WI38 (cell line): ENCODE results near the gene SLC39A11.

Experiments used
- H3K4me3 ChIP-seq: 2 replicates; pipeline ENCODE4 v1.5.1; 2011; ENCODE audit warnings: low read depth, mild to moderate bottlenecking, control low read depth, low read length
- TF ChIP-seq, protein P1 (sequence below): IDR thresholded peaks from 2 replicates; pipeline ENCODE4 v1.5.1; 2012; ENCODE audit warnings: low read depth, mild to moderate bottlenecking, control low read depth, low read length

The SLC39A11 gene

DNA sequence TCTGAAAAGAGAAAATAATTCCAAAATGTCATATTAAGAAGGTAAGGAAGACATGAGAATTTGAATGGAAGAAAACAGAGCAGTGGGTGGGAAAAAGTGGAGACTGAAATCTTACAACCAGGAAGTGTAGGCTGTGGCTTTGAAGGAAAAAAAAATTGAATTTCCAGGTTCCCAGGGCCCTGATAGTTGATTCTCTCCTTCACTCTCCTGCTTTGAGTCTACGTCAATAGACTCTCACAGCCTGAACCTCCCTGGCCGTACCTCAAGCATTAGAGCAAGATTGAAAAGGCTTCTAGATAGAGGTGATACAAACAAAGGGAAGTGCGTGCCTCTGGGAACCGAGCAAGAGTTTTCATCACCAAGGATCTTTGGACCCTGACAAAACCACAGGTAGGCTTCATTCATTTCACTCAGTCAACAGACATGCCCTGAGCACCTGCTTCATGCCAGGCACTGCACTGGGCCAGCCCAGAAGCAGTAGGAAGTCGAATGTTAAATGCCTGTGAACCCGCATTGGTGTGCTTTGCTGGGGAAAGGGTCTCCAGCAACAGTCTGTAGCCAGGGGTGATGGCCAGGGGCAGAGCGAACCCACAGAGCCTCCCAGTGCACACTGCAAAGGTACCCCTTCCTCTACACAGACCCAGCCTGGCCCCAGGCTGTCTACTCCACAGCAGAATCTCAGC lies 163.9 kb downstream of the SLC39A11 start:
- TF ChIP-seq, protein P1, sequence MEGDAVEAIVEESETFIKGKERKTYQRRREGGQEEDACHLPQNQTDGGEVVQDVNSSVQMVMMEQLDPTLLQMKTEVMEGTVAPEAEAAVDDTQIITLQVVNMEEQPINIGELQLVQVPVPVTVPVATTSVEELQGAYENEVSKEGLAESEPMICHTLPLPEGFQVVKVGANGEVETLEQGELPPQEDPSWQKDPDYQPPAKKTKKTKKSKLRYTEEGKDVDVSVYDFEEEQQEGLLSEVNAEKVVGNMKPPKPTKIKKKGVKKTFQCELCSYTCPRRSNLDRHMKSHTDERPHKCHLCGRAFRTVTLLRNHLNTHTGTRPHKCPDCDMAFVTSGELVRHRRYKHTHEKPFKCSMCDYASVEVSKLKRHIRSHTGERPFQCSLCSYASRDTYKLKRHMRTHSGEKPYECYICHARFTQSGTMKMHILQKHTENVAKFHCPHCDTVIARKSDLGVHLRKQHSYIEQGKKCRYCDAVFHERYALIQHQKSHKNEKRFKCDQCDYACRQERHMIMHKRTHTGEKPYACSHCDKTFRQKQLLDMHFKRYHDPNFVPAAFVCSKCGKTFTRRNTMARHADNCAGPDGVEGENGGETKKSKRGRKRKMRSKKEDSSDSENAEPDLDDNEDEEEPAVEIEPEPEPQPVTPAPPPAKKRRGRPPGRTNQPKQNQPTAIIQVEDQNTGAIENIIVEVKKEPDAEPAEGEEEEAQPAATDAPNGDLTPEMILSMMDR, result no peak

DNA sequence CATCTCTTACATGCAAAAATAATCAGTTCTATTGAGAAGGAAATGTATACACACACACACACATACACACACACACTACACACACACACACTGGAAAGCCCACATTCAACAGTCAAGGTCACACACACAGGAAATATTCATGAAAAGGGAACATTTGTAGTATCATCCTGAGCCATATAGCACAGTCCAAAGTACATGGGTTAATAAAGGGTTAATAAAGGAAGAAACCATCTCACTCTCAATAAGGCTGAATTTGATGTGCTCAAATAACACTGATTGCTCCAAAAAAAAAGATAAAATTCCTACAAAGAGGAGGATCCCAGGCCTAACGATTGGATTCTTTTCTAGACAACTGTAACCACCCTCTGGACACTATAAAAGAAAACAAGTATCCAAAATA lies 164.7 kb downstream of the SLC39A11 start:
- no peak overlapping the region for H3K4me3 ChIP-seq
- TF ChIP-seq, protein P1, result no peak

More for the DNA sequence above, 163.9 kb downstream of the SLC39A11 start:
- H3K4me3 ChIP-seq, result no peak overlapping the region

DNA sequence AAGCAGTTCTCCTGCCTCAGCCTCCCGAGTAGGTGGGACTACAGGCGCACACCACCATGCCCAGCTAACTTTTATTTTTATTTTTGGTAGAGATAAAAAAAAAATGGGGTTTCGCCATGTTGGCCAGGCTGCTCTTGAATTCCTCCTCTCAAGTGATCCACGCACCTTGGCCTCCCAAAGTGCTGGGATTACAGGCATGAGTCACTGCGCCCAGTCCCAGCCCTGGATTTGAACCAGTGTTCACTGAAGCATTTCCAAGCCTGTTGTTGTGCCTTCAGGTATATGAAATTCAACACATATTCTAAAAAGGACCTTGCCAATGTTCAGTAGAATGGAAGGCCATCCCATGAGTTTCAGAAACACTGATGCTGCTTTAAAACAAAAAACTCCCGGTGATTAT lies 165.3 kb downstream of the SLC39A11 start:
- no peak overlapping the region for H3K4me3 ChIP-seq
- TF ChIP-seq, protein P1, result no peak

DNA sequence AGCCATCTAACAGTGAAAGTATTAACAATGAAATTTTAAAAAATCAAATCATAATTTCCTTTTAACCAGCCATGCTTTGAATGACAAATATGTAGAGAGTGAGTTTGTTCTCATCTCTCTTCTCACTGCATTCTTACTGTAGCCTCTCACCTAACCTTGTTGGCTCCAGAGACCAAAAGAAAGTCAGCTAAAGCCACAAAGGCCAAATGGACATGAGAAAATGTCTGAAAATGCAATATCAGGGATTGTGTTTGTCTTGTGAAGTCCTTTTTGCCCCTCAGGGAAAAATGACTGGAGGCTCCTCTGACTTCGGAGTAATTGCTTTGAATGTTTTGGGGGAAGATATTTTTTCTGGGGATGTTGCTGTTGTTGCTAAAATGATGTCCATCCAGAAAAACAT lies 166.3 kb downstream of the SLC39A11 start:
- H3K4me3 ChIP-seq, result no peak overlapping the region
- TF ChIP-seq, protein P1, result no peak

DNA sequence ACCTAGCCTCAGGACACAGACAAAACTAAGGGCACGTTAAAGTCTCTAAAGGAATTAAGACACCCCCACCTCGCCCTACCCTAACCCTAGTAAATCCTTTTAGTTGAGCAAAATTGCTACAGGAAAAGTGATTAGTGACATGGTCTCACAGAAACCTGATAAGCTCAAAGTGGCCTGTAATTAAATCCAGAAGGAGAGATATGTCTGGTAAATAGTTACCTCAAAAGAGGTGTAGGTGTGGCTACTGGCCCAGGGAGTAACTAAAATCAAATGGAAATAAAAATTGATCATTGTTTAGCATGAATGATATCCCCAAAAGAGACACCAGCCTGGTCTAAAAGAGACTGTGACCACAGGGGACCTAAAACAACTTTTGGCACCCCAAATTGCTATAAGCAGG lies 168.3 kb downstream of the SLC39A11 start:
- TF ChIP-seq, protein P1, result no peak
- no peak overlapping the region for H3K4me3 ChIP-seq

DNA sequence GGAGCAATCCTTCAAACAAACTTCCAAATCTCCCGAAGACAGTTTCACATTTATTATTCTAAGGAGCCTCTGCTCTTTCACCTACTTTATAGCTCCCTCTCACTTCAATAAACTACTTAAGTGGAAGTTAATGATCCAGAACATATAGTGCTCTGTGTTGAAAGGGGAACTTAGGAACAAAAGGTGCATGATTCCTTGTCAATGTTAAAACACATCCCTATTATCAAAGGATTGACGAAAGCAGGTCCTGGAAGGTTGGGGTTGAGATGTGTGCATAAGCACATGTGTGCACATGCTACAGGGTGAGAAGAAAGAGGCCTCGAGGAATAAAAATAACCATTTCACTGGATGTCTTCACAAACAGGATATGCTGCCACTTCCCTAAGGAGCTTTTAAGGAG lies 170.3 kb downstream of the SLC39A11 start:
- no peak overlapping the region for H3K4me3 ChIP-seq
- TF ChIP-seq, protein P1, result no peak

DNA sequence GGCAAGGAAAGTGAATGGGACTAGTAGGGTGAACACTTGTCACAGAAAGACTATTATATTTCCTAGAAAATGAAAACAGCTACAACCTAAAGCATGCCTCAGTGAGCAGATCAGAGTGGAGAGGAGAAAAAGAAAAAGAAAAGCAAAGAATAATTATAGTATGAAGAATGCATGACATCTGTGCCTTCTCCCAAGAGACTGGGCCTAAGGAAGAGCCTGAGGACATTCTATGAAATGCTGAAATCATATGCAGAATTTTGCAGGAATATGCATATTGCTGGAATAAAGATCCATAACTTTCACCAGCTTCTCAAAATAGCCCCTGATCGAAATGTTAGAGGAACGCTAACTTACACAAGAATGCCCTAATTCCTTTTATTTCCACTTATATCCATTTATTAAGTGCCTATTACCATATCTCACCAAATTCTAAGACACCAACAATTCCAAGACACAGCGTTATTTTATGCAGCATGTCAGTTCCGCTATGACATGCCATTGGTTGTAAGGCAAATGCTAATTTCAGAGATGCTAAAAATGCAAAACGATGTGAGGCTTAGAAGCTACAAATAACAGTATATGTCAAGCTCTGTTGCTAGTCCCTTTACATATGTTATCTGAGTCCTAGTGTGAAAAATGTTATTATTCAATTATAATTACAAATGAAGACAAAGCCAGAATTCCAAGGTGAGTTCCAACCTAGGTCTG lies 171.0 kb downstream of the SLC39A11 start:
- TF ChIP-seq, protein P1, result no peak
- H3K4me3 ChIP-seq, result no peak overlapping the region
